HCT116 (cell line): ENCODE measurements around the gene SOX2. TPM values are rescaled to one million over a fixed set of nuclear protein-coding genes. Genes with fewer than 3 reads are reported as not detected.

Experiments used
- ATAC-seq: fragments of 200-7000 bp; cut with Tn5 transposase; 2 replicates; pipeline ENCODE4 v1.9.1; 2020; ENCODE audit warnings: mild to moderate bottlenecking, moderate library complexity
- BruUV-seq: library from RNA; stranded (reverse); fragments of 400-500 nt; replicated peaks from 2 replicates; lab custom pipeline; 2021; lab: Mats Ljungman, UMichigan
- CTCF ChIA-PET: fragments of 300-600 bp; sonication (Branson Sonifier 250); formaldehyde crosslinking; loops from one replicate; lab custom pipeline; 2021; ENCODE audit warnings: antibody characterized with exemption; lab: Charles Lee
- POLR2A ChIA-PET: fragments of 300-600, 350-600 bp; sonication (Branson Sonifier 250); formaldehyde crosslinking; loops from one replicate; lab custom pipeline; 2021; ENCODE audit warnings: antibody characterized with exemption; lab: Charles Lee
- RAD21 ChIA-PET, 2 experiments: fragments of 300-600 bp; sonication (Branson Sonifier 250); formaldehyde crosslinking; loops; one replicate each; lab custom pipeline; 2023; ENCODE audit warnings: low total read pairs in 2 of 2; ENCODE audit not compliant: uncharacterized antibody in 2 of 2, unreplicated experiment in 2 of 2, low non-redundant PET in 1 of 2; lab: Charles Lee
- DNase-seq: peaks from one replicate; pipeline ENCODE4 v3.0.0-alpha.2; 2010; ENCODE audit warnings: low read depth, low spot score
- H2AFZ ChIP-seq: fragments of 200-600 bp; shearing (Covaris generic), sonication (generic); 2 replicates; pipeline ENCODE4 v1.6.1; 2017; ENCODE audit warnings: low read depth, mixed run types, mixed read lengths, antibody characterized with exemption, low read length; ENCODE audit not compliant: poor library complexity, severe bottlenecking
- H3K27ac ChIP-seq: 2 replicates; pipeline ENCODE4 v1.5.1; 2012; ENCODE audit warnings: low read depth, low read length
- H3K27me3 ChIP-seq: fragments of 200-600 bp; sonication (generic); 2 replicates; pipeline ENCODE4 v1.6.1; 2016; ENCODE audit warnings: mixed run types, low read length, mixed read lengths; ENCODE audit not compliant: insufficient read depth
- H3K36me3 ChIP-seq, 2 experiments: fragments of 200-500 bp in 1 of 2; fragments of 200-600 bp in 1 of 2; sonication (Bioruptor generic) in 1 of 2; sonication (generic) in 1 of 2; 2 replicates each; pipeline versions ENCODE4 v1.5.1 to v1.6.1; 2014 to 2016; ENCODE audit warnings: low read length in 2 of 2, inconsistent platforms in 1 of 2, mixed read lengths in 1 of 2, mixed run types in 1 of 2; ENCODE audit not compliant: insufficient read depth in 2 of 2, control insufficient read depth in 1 of 2
- H3K4me1 ChIP-seq, 2 experiments: fragments of 200-600 bp in 1 of 2; sonication (generic) in 1 of 2; 2 replicates each; pipeline versions ENCODE4 v1.5.1 to v1.6.1; 2012 to 2017; ENCODE audit warnings: low read length in 2 of 2, inconsistent platforms in 1 of 2, mild to moderate bottlenecking in 1 of 2, mixed read lengths in 1 of 2, mixed run types in 1 of 2, moderate library complexity in 1 of 2; ENCODE audit not compliant: insufficient read depth in 2 of 2, control insufficient read depth in 1 of 2
- H3K4me2 ChIP-seq: fragments of 200-600 bp; sonication (generic); 2 replicates; pipeline ENCODE4 v1.6.1; 2017; ENCODE audit warnings: mixed run types, low read length, mixed read lengths
- H3K4me3 ChIP-seq, 2 experiments: fragments of 200-600 bp in 1 of 2; sonication (generic) in 1 of 2; replicated peaks in 1 of 2; 2 replicates each; pipeline ENCODE4 v1.5.1; 2011 to 2016; ENCODE audit warnings: low read length in 2 of 2, control low read depth in 1 of 2, low read depth in 1 of 2, mild to moderate bottlenecking in 1 of 2, mixed read lengths in 1 of 2, mixed run types in 1 of 2
- H3K79me2 ChIP-seq: fragments of 200-600 bp; sonication (generic); 2 replicates; pipeline ENCODE4 v1.6.1; 2017; ENCODE audit warnings: mild to moderate bottlenecking, mixed run types, low read length, moderate library complexity, mixed read lengths; ENCODE audit not compliant: insufficient read depth
- H3K9ac ChIP-seq: fragments of 200-600 bp; sonication (generic); 2 replicates; pipeline ENCODE4 v1.6.1; 2016; ENCODE audit warnings: low read length, mixed read lengths
- H3K9me2 ChIP-seq: fragments of 200-600 bp; sonication (generic), shearing (Covaris generic); 2 replicates; pipeline ENCODE4 v1.6.1; 2017; ENCODE audit warnings: mixed run types, mild to moderate bottlenecking, moderate library complexity; ENCODE audit not compliant: insufficient read depth
- H3K9me3 ChIP-seq, 2 experiments: fragments of 200-500 bp in 1 of 2; fragments of 200-600 bp in 1 of 2; sonication (Bioruptor generic) in 1 of 2; sonication (generic) in 1 of 2; 2 replicates each; pipeline ENCODE4 v1.6.1; 2014 to 2017; ENCODE audit warnings: low read length in 2 of 2, mixed read lengths in 2 of 2, inconsistent platforms in 1 of 2, low read depth in 1 of 2, mild to moderate bottlenecking in 1 of 2, mixed run types in 1 of 2, moderate library complexity in 1 of 2; ENCODE audit not compliant: control insufficient read depth in 1 of 2, insufficient read depth in 1 of 2
- H4K20me1 ChIP-seq: fragments of 200-600 bp; sonication (generic), shearing (Covaris generic); 2 replicates; pipeline ENCODE4 v1.6.1; 2017; ENCODE audit warnings: mixed run types, mild to moderate bottlenecking, moderate library complexity; ENCODE audit not compliant: insufficient read depth
- CBX3 ChIP-seq: IDR thresholded peaks from 2 replicates; pipeline ENCODE4 v1.6.1; 2012; ENCODE audit warnings: low read depth
- CEBPB ChIP-seq: IDR thresholded peaks from 2 replicates; pipeline ENCODE4 v1.6.1; 2012; ENCODE audit warnings: low read depth
- REST ChIP-seq: IDR thresholded peaks from 2 replicates; pipeline ENCODE4 v1.6.1; 2012; ENCODE audit warnings: low read depth
- SIN3A ChIP-seq: IDR thresholded peaks from 2 replicates; pipeline ENCODE4 v1.6.1; 2012; ENCODE audit warnings: low read depth
- YY1 ChIP-seq: IDR thresholded peaks from 2 replicates; pipeline ENCODE4 v1.6.1; 2011; ENCODE audit warnings: low read length, low read depth, moderate library complexity, mild to moderate bottlenecking; ENCODE audit not compliant: insufficient replicate concordance; ENCODE audit errors: extremely low read depth
- ZBTB33 ChIP-seq: IDR thresholded peaks from 2 replicates; pipeline ENCODE4 v1.6.1; 2011; ENCODE audit warnings: mild to moderate bottlenecking, low read length, moderate library complexity; ENCODE audit not compliant: insufficient replicate concordance; ENCODE audit errors: extremely low read depth
- intact Hi-C: fragments of 100-400 bp; cut with micrococcal nuclease; formaldehyde crosslinking; loops from 2 replicates; pipeline ENCODE4 v1.10.0; 2022
- total RNA-seq: library from RNA; stranded (reverse); gene quantifications from one replicate; pipeline ENCODE4 v1.2.1, GENCODE V29; 2021; ENCODE audit not compliant: unreplicated experiment

SOX2 gene
- total RNA-seq, 1 experiment from 2014 or later: 0.15 TPM

DNA sequence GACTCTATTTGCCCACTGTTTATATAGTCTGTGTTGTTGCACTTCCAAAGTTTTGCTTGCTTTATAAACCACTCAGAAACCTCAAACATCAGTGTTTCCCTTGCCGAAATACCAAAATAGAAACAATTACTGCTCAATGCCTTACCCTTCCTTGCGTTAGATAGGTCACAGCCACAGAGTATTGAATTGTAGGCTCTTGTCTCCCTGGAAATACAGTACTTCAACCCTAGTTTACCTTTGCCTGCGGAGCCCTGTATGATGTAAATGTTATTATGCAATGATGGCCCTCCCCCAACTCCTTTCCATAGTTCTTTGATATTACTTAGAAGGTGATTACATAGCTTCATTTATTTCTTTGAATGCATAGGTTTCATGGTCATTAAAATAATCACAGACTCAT, 44.2 kb downstream of the SOX2 start:
- no peak for ATAC-seq
- POLR2A ChIA-PET: no interaction called here
- Histone ChIP-seq H3K79me2 (no peaks in the 10 kb centered on the region), H4K20me1 (no peaks in the 10 kb centered on the region), H3K9me3 (no peaks in the 10 kb centered on the region), H3K4me2 (no peak overlapping the region), H3K27me3 (peaks cover 7% of the 10 kb centered on the region; the same call in 1 of the 2 replicates), H3K9ac (no peak overlapping the region), H3K4me3 (no peak overlapping the region), H3K27ac (no peak overlapping the region), H3K36me3 (no peaks in the 10 kb centered on the region), H3K4me1 (0 out of 4 replicates have a peak, but pooled peaks cover 0 to 3% of the 10 kb centered on the region in 2 experiments), H2AFZ (no peak overlapping the region), H3K9me2 (no peaks in the 10 kb centered on the region)
- RAD21 ChIA-PET: no interaction called here
- BruUV-seq: no TSS peak
- CTCF ChIA-PET: no interaction called here
- intact Hi-C loops: no loop called here
- TF ChIP-seq CBX3: no peak
- TF ChIP-seq YY1: no peak
- no peak for TF ChIP-seq ZBTB33
- no peak for TF ChIP-seq SIN3A
- TF ChIP-seq CEBPB: no peak
- TF ChIP-seq REST: no peak
- TF ChIP-seq, all 23 proteins: peak for 0
- DNase-seq: no peak
